ENCODE measurements around the gene PXMP4. TPM values are rescaled to one million over a fixed set of nuclear protein-coding genes. Genes with fewer than 3 reads are reported as not detected.

PXMP4 gene
- total RNA-seq, 1 donor from 2014 or later = 6.0 TPM

GRCh38 chr20:33654680-33655161 is 65.4 kb downstream of the PXMP4 start:
- H3K27me3 Mint-ChIP-seq (ENCODE audit: unreplicated experiment) = peaks cover 4% of the 10 kb centered on the region
- H3K27ac Mint-ChIP-seq (ENCODE audit: unreplicated experiment) = no peak overlapping the region
- no peaks in the 10 kb centered on the region for H3K36me3 Mint-ChIP-seq (ENCODE audit: low read depth, unreplicated experiment)
- no peaks in the 10 kb centered on the region for H3K4me1 Mint-ChIP-seq (ENCODE audit: unreplicated experiment)
- no peak for DNase-seq (ENCODE audit: low spot score)
- H3K9me3 Mint-ChIP-seq (ENCODE audit: unreplicated experiment) = no peaks in the 10 kb centered on the region
- no peak for TF ChIP-seq CTCF (IDR thresholded peaks at IDR 0.05; ENCODE audit: unreplicated experiment)
- no peak overlapping the region for H3K4me3 Mint-ChIP-seq (ENCODE audit: unreplicated experiment)

- H3K4me1 Mint-ChIP-seq (ENCODE audit: unreplicated experiment) = no peaks in the 10 kb centered on the region
- TF ChIP-seq CTCF (IDR thresholded peaks at IDR 0.05; ENCODE audit: unreplicated experiment) = no peak
- DNase-seq (ENCODE audit: low spot score) = no peak
- no peaks in the 10 kb centered on the region for H3K9me3 Mint-ChIP-seq (ENCODE audit: unreplicated experiment)
- H3K27ac Mint-ChIP-seq (ENCODE audit: unreplicated experiment) = no peak overlapping the region
- H3K27me3 Mint-ChIP-seq (ENCODE audit: unreplicated experiment) = peaks cover 4% of the 10 kb centered on the region
- no peaks in the 10 kb centered on the region for H3K36me3 Mint-ChIP-seq (ENCODE audit: low read depth, unreplicated experiment)
- H3K4me3 Mint-ChIP-seq (ENCODE audit: unreplicated experiment) = no peak overlapping the region
These were observed 66.1 kb downstream of the PXMP4 start for GRCh38 chr20:33653900-33654596.

- peak; percentile 72 for TF ChIP-seq CTCF (IDR thresholded peaks at IDR 0.05; ENCODE audit: unreplicated experiment)
- Mint-ChIP-seq H3K9me3 (ENCODE audit: unreplicated experiment) (no peaks in the 10 kb centered on the region), H3K4me1 (ENCODE audit: unreplicated experiment) (no peaks in the 10 kb centered on the region), H3K27me3 (ENCODE audit: unreplicated experiment) (peaks cover 4% of the 10 kb centered on the region), H3K4me3 (ENCODE audit: unreplicated experiment) (no peak overlapping the region), H3K27ac (ENCODE audit: unreplicated experiment) (no peak overlapping the region), H3K36me3 (ENCODE audit: low read depth, unreplicated experiment) (no peaks in the 10 kb centered on the region)
- DNase-seq (ENCODE audit: low spot score) = peak; percentile 76
These were observed 66.8 kb downstream of the PXMP4 start for GRCh38 chr20:33653218-33653899.

Other genes with a start within 250 kb of the PXMP4 start
- 17.5 TPM for gene CBFA2T2, start 230.2 kb downstream of the PXMP4 start, total RNA-seq (ENCODE audit: unreplicated experiment)
- not detected for gene C20orf144, start 58.0 kb downstream of the PXMP4 start, total RNA-seq (ENCODE audit: unreplicated experiment)
- not detected for gene ACTL10, start 53.4 kb downstream of the PXMP4 start, total RNA-seq (ENCODE audit: unreplicated experiment)
- gene NECAB3, start 45.9 kb downstream of the PXMP4 start, total RNA-seq (ENCODE audit: unreplicated experiment) = 9.8 TPM
- gene E2F1, start 33.9 kb downstream of the PXMP4 start, total RNA-seq (ENCODE audit: unreplicated experiment) = 6.7 TPM
- gene ZNF341, start 11.7 kb upstream of the PXMP4 start, total RNA-seq (ENCODE audit: unreplicated experiment) = 3.5 TPM
- gene CHMP4B, start 91.0 kb upstream of the PXMP4 start, total RNA-seq (ENCODE audit: unreplicated experiment) = 117 TPM